ENCODE data around the gene IFIH1.

Gene IFIH1

GRCh38 chr2:162318328-162319180 lies at the start of gene IFIH1:
TSS of gene IFIH1 (minus strand) at chr2:162318684. CDS start at chr2:162318307, 377 bp downstream.
- DNase-seq = peak; percentile 75

- DNase-seq = no peak
Measured at GRCh38 chr2:162365392-162365791, 46.9 kb upstream of the IFIH1 start.

DNA sequence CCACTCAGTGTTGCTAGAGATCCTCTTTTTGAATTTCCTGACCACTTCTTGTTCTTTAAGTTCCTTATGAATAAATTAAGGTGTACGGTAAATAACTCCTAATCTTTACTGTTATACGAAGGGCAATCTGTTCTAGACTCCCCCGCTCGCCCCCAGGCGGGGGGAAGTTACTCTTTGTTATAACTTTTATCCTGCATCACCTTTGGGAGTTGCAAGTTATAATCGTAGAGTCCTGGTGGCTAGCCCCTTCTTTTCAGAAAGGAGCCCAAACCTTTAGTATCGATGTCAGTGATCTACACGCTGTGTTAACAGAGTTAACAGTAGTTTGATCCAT lies 26.1 kb upstream of the IFIH1 start:
- DNase-seq = no peak

- peak; percentile 99 for DNase-seq
Measured at GRCh38 chr2:162343824-162344616, 25.5 kb upstream of the IFIH1 start, which contains the start of gene GCA. TSS of gene GCA (plus strand) at chr2:162344132. CDS start at chr2:162344249, 117 bp downstream.

- no peak for DNase-seq
Measured at GRCh38 chr2:162343492-162343823, 25.0 kb upstream of the IFIH1 start.

DNA sequence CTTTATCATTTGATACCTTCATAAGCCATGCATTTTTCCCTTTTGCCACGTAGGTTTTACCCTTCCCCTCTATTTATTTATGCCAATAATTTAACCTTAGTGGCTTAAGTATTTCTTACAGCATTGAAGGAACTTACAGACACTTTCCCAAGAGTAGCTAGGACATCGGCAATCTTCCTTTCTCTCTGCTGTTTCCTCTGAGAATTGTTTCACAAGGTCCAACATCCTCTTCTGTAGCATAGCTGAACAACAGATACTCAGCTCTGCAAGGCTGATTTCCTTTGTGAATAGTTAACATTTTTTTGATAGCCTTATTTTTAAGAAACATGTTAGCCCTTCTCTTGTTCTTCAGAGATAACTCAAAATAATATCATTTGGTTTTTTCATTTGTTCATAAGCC lies 24.4 kb upstream of the IFIH1 start:
- no peak for DNase-seq

GRCh38 chr2:162342321-162342720 lies 23.8 kb upstream of the IFIH1 start:
- DNase-seq = no peak

DNA sequence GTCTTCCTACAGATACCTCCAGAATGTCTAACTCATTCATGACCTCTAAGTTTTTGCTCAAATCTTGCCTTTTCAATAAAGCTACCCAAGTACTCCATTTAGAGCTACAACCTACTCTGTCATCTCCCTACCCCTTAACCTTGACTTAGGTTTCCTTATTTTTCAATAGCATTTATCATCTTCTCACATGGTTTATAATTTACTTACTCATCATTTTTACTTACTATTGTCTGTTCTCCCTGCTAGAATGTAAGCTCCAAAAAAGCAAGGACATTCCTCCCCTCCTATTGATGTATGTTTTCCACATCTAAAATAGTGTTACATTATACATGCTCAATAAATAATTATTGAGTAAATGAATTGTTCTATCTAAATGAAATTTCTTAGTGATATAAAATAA lies 22.3 kb upstream of the IFIH1 start:
- DNase-seq = no peak

DNA sequence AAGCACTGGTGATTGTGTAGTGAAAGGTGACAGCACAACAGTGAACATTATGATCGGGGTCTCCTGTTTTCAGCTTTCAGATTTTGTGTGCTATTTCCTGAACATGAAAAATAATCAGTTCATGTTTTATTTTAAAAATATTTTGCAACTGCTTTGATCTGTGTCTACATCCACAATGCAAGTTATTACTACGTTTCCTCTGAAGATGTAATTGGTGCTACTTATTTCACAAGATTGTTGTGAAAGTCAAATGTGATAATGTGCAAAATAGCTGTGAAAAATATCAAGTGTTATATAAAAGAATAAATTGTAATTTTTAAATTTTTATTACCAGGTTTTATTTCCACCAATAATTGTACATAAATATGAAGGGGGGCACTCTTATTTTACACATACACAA lies 19.4 kb upstream of the IFIH1 start:
- no peak for DNase-seq

GRCh38 chr2:162333968-162334367 lies 15.5 kb upstream of the IFIH1 start:
- DNase-seq = no peak

DNA sequence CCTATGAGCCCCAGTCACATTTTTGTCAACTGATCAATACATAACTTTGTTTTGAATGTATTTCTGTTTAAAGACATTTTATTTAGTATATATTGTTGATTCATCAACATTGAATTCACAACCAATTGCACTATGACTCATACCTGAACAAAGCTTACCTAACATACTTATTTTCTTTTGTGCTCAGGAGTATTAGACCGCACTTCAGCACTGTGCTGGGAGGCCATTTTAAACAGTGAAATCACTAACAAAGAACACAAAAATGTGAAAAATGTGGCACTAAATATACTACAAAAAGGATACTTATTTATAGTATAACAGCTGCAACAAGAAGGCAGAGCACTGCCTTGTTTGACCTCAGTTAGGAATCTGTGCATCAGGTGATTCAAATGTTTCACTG lies 12.4 kb upstream of the IFIH1 start:
- no peak for DNase-seq

DNA sequence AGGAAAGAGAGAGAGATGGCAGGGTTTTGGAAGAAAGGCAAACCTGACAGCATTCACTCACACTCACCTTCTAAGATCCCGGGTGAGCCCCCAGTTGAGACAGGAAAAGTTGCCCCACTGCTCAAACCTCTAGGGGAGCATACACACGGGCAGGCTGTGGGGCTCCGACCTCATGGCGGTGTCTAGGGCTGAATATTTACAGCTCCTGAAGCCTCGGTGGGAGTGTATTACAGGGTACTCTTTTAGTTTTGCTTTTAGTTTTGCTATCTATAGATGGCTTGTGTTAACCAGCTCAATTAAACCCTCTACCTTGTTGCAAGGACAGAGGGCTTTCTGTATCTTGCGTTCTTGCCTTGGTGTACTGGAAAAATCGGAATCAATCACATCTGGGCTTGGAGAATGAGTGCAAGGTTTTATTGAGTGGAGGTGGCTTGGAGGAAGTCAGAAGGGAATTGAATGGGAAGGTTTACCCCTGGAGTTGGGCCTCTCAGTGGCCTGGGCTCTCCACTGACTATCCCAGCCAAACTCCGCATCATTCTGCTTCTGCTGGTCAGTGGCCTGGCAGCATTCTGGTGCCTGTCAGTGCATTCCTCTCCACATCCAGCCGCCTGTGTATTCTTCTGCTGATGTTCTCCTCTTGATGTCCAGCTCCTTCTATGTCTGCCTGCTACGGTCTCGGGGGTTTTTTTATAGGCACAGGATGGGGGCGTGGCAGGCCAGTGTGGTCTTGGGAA lies 10.1 kb upstream of the IFIH1 start:
- DNase-seq = no peak

DNA sequence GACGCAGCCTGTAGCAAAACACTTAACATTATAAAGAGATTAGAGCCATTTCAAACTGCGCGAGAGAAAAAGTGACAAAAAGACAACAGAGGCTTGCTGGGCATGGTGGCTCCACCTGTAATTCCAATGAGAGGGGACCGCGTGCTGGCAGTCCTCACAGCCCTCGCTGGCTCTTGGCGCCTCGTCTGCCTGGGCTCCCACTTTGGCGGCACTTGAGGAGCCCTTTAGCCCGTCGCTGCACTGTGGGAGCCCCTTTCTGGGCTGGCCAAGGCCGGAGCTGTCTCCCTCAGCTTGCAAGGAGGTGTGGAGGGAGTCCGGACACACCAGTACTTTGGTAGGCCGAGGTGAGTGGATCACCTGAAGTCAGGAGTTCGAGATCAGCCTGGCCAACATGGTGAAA lies 9.3 kb upstream of the IFIH1 start:
- no peak for DNase-seq

DNA sequence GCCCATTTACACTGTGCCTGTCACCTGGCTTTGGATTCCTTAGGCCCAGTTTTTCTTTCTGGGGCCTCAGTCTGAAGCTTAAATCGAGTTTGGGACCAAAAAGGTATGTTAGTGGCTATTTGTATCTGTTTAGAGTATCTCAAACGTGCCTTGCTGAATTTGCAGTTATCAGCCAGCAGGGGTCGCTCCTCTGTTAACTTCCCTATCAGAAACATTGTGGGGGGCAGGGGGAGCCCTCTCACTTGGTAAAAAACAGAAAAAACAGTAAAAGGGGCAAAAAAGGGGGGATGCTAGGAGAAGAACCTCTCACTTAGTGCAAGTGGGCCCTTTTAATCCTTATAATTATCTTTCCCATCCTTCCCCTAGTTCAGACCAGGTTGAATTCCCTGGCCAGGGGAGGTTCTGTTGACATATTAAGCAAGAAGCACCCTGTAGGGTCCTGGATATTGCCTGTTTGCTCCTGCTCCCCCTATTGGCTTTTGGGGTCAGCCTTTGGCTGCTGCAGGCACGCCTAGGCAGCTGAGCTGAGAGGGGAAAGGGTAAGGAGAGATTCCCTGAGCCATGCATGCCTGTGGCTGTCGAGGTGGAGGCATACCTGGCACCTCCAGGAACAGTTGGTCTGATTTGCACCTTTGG lies 8.8 kb upstream of the IFIH1 start:
- DNase-seq = no peak

DNA sequence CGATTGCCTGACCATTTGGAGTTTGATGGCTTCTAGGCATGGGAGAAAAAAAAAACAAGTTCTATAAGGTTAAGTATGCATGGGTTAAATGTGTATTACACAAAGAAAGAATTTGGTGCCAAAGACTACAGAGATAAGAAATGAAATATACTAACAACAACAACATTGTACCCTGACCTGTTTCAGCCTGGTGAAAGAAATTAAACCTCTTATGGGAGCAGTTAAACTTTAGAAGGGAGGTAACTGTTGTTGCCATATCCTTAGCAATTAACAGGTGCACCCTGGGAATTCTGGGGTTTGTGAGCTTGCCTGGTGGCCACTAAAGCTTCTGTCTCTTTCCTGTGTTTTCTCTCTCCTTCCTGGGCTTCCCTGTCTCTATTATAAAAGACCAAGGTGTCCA lies 6.5 kb upstream of the IFIH1 start:
- DNase-seq = no peak

DNA sequence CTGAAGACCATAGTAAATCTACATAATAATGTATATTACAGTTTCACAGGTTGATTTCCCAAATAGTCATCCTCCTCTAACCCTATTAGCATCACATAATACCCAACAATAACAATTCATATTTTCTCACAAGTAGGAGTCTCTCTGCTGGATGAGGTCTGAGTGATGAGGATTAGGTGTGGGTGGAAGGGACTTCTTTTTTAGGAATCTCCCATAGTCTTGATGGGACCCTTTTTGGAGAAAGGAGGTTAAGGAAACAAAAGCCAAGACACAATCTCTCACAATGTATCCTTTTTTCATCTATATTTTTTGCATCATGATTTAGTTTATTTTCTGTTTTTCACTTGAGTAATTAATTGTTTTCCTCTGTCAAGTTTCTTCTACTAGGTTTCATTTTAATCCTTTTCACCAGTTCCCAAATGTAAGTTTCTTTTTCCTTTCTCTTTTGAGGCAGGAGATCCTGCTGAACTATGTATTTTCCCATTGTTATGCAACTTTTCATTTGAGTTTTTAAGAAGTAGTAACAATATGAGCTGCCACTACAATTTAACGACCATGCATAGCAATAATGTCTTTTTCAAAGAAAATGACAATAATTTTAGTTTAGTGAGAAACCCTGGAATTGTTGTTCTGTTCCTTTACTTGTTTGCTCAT lies 2.5 kb upstream of the IFIH1 start:
- DNase-seq = no peak

GRCh38 chr2:162317861-162318327 lies 590 bp downstream of the IFIH1 start:
- no peak for DNase-seq

GRCh38 chr2:162317058-162317742 lies 1.3 kb downstream of the IFIH1 start:
- DNase-seq = no peak

GRCh38 chr2:162316590-162316989 lies 1.9 kb downstream of the IFIH1 start:
- DNase-seq = no peak

DNA sequence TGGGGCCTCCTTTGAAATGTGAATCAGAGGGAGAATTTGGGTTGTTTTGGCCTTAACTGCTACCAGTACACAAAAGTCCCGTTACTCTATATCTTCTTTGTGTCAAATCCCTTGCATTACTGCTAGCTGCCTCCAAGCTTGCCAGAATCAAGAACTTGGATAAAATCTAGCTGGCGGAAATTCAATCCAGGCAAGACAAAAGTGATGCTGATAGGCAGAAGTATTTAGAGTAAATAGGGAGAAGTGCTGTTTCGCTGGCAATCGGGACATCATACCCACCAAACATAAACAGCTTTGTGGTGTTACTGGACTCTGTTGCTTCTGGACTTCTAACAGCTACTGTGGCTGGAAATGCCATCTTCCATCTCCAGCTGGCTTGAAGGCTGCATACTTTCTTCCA lies 2.5 kb downstream of the IFIH1 start:
- DNase-seq = no peak

DNA sequence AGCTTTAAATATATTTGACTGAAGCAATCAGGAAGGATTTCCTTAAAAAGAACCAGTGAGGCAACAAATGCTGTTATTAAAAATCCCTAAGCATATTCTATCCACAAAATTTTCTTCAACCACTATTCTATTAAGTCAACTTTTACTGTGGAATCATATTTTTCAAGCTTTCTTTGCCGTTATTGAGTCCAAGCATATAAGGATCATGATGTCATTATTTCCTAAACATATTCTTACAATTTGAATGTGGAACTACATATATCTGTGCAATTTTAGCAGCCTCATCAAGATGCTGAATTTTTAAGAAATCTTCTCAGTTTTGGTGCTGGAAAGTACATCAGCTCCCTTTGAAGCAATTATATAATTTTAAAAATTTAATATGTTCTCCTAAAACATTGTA lies 5.6 kb downstream of the IFIH1 start:
- DNase-seq = no peak
